ENCODE data around the gene C1S.

Gene C1S

GRCh38 chr12:7107636-7108002 is 47.1 kb downstream of the C1S start:
- DNase-seq = no peak

GRCh38 chr12:7108003-7108795 is 47.7 kb downstream of the C1S start:
- peak; percentile 81 for DNase-seq

- DNase-seq = peak; percentile 91
Measured at GRCh38 chr12:7108796-7109571, 48.5 kb downstream of the C1S start, which contains the start of gene C1RL. Gene C1RL (minus strand): TSS chr12:7109214. CDS start chr12:7109180, 34 bp downstream.

GRCh38 chr12:7109572-7109920 is 49.0 kb downstream of the C1S start:
- DNase-seq = no peak

GRCh38 chr12:7110661-7111060 is 50.1 kb downstream of the C1S start:
- DNase-seq = no peak

GRCh38 chr12:7112041-7112440 is 51.5 kb downstream of the C1S start:
- peak; percentile 74 for DNase-seq

- no peak for DNase-seq
Measured at GRCh38 chr12:7113389-7113871, 52.9 kb downstream of the C1S start.

- no peak for DNase-seq
Measured at GRCh38 chr12:7114008-7114407, 53.5 kb downstream of the C1S start.

GRCh38 chr12:7114851-7115250 is 54.3 kb downstream of the C1S start:
- DNase-seq = no peak

- no peak for DNase-seq
Measured at GRCh38 chr12:7116196-7116595, 55.7 kb downstream of the C1S start.

- DNase-seq = no peak
Measured at GRCh38 chr12:7116916-7117315, 56.4 kb downstream of the C1S start.

- no peak for DNase-seq
Measured at GRCh38 chr12:7117670-7118069, 57.2 kb downstream of the C1S start.

GRCh38 chr12:7118881-7119280 is 58.4 kb downstream of the C1S start:
- no peak for DNase-seq

- DNase-seq = no peak
Measured at GRCh38 chr12:7120166-7120565, 59.6 kb downstream of the C1S start.
